ENCODE data around the gene RCN2. TPM values are rescaled to one million over a fixed set of nuclear protein-coding genes. Genes with fewer than 3 reads are reported as not detected.

The RCN2 gene
- total RNA-seq, 2 experiments from 2014 or later: 27.9 to 30.3 TPM

GRCh38 chr15:76976572-76977270 is 45.2 kb downstream of the RCN2 start:
- Mint-ChIP-seq H3K4me1 (peaks cover 19% of the 10 kb centered on the region), H3K27me3 (no peaks in the 10 kb centered on the region), H3K9me3 (peaks cover 2% of the 10 kb centered on the region), H3K36me3 (peaks cover 2% of the 10 kb centered on the region), H3K4me3 (no peak overlapping the region), H3K27ac (no peak overlapping the region)
- no peak for DNase-seq

- H3K27me3 Mint-ChIP-seq: no peaks in the 10 kb centered on the region
- no peak overlapping the region for H3K27ac Mint-ChIP-seq
- H3K36me3 Mint-ChIP-seq: peaks cover 2% of the 10 kb centered on the region
- H3K4me1 Mint-ChIP-seq: peaks cover 21% of the 10 kb centered on the region
- peaks cover 2% of the 10 kb centered on the region for H3K9me3 Mint-ChIP-seq
- no peak for DNase-seq
- H3K4me3 Mint-ChIP-seq: no peak overlapping the region
Measured at GRCh38 chr15:76978522-76979330, 47.2 kb downstream of the RCN2 start.

- peaks cover 18% of the 10 kb centered on the region for H3K4me1 Mint-ChIP-seq
- no peaks in the 10 kb centered on the region for H3K27me3 Mint-ChIP-seq
- no peak overlapping the region for H3K27ac Mint-ChIP-seq
- no peak for DNase-seq
- H3K9me3 Mint-ChIP-seq: peaks cover 2% of the 10 kb centered on the region
- H3K36me3 Mint-ChIP-seq: peaks cover 2% of the 10 kb centered on the region
- H3K4me3 Mint-ChIP-seq: no peak overlapping the region
Measured at GRCh38 chr15:76979331-76979925, 47.9 kb downstream of the RCN2 start.

- Mint-ChIP-seq H3K27ac (no peak overlapping the region), H3K27me3 (no peaks in the 10 kb centered on the region), H3K4me1 (peaks cover 15% of the 10 kb centered on the region), H3K9me3 (peaks cover 2% of the 10 kb centered on the region), H3K36me3 (peaks cover 2% of the 10 kb centered on the region), H3K4me3 (no peak overlapping the region)
- DNase-seq: no peak
Measured at GRCh38 chr15:76979996-76980520, 48.5 kb downstream of the RCN2 start.

GRCh38 chr15:76982356-76982755 is 50.8 kb downstream of the RCN2 start:
- H3K27ac Mint-ChIP-seq: no peak overlapping the region
- H3K27me3 Mint-ChIP-seq: no peaks in the 10 kb centered on the region
- no peak overlapping the region for H3K4me3 Mint-ChIP-seq
- DNase-seq: no peak
- peaks cover 2% of the 10 kb centered on the region for H3K9me3 Mint-ChIP-seq
- peaks cover 2% of the 10 kb centered on the region for H3K36me3 Mint-ChIP-seq
- peaks cover 17% of the 10 kb centered on the region for H3K4me1 Mint-ChIP-seq

- H3K4me1 Mint-ChIP-seq: peaks cover 19% of the 10 kb centered on the region
- no peak for DNase-seq
- no peak overlapping the region for H3K4me3 Mint-ChIP-seq
- peaks cover 2% of the 10 kb centered on the region for H3K36me3 Mint-ChIP-seq
- H3K9me3 Mint-ChIP-seq: peaks cover 2% of the 10 kb centered on the region
- no peak overlapping the region for H3K27ac Mint-ChIP-seq
- no peaks in the 10 kb centered on the region for H3K27me3 Mint-ChIP-seq
Measured at GRCh38 chr15:76982756-76983155, 51.2 kb downstream of the RCN2 start.

- H3K4me1 Mint-ChIP-seq: peaks cover 27% of the 10 kb centered on the region
- no peak overlapping the region for H3K27ac Mint-ChIP-seq
- no peak overlapping the region for H3K4me3 Mint-ChIP-seq
- no peaks in the 10 kb centered on the region for H3K9me3 Mint-ChIP-seq
- DNase-seq: no peak
- no peaks in the 10 kb centered on the region for H3K36me3 Mint-ChIP-seq
- no peaks in the 10 kb centered on the region for H3K27me3 Mint-ChIP-seq
Measured at GRCh38 chr15:76983590-76984375, 52.2 kb downstream of the RCN2 start.

GRCh38 chr15:76986743-76987142 is 55.2 kb downstream of the RCN2 start:
- DNase-seq: no peak

GRCh38 chr15:76987276-76987675 is 55.7 kb downstream of the RCN2 start:
- Mint-ChIP-seq H3K4me1 (peaks cover 37% of the 10 kb centered on the region), H3K27me3 (no peaks in the 10 kb centered on the region), H3K36me3 (no peaks in the 10 kb centered on the region), H3K9me3 (no peaks in the 10 kb centered on the region), H3K27ac (peak overlapping the region; percentile 99), H3K4me3 (no peak overlapping the region)
- DNase-seq: no peak

More at GRCh38 chr15:76986743-76987142, 55.2 kb downstream of the RCN2 start:
- no peak overlapping the region for H3K4me3 Mint-ChIP-seq
- peak overlapping the region; percentile 99 for H3K27ac Mint-ChIP-seq
- no peaks in the 10 kb centered on the region for H3K36me3 Mint-ChIP-seq
- H3K4me1 Mint-ChIP-seq: peaks cover 39% of the 10 kb centered on the region
- no peaks in the 10 kb centered on the region for H3K9me3 Mint-ChIP-seq
- no peaks in the 10 kb centered on the region for H3K27me3 Mint-ChIP-seq

GRCh38 chr15:76987896-76988860 is 56.6 kb downstream of the RCN2 start:
- Mint-ChIP-seq H3K9me3 (peaks cover under 1% of the 10 kb centered on the region), H3K27ac (peak overlapping the region; percentile 99), H3K4me1 (peaks cover 40% of the 10 kb centered on the region), H3K27me3 (no peaks in the 10 kb centered on the region), H3K36me3 (no peaks in the 10 kb centered on the region), H3K4me3 (peak overlapping the region; percentile 66)
- DNase-seq: peak; percentile 81

GRCh38 chr15:76988867-76989780 is 57.6 kb downstream of the RCN2 start:
- Mint-ChIP-seq H3K4me3 (peak overlapping the region; percentile 66), H3K27me3 (no peaks in the 10 kb centered on the region), H3K9me3 (peaks cover 2% of the 10 kb centered on the region), H3K4me1 (peaks cover 47% of the 10 kb centered on the region), H3K27ac (peak overlapping the region; percentile 99), H3K36me3 (no peaks in the 10 kb centered on the region)
- DNase-seq: no peak

- H3K9me3 Mint-ChIP-seq: peaks cover 2% of the 10 kb centered on the region
- H3K27ac Mint-ChIP-seq: no peak overlapping the region
- H3K4me1 Mint-ChIP-seq: peaks cover 52% of the 10 kb centered on the region
- H3K36me3 Mint-ChIP-seq: peaks cover 9% of the 10 kb centered on the region
- DNase-seq: no peak
- H3K27me3 Mint-ChIP-seq: no peaks in the 10 kb centered on the region
- no peak overlapping the region for H3K4me3 Mint-ChIP-seq
Measured at GRCh38 chr15:76991048-76991447, 59.5 kb downstream of the RCN2 start.
